MM.1S (cell line): ENCODE results near the gene LIPA.
"Not testable (repeated sequence)": the region's sequence is repeated elsewhere in the genome, so short reads cannot be mapped to it uniquely, and the experiment has no call there.

ENCODE experiments used
- DNase-seq: peaks from one replicate; pipeline ENCODE4 v3.0.0-alpha.2; 2015
- H2AFZ ChIP-seq: fragments of 300-600 bp; sonication (generic); 2 replicates; pipeline ENCODE4 v1.6.0; 2016; ENCODE audit warnings: antibody characterized with exemption, low read length
- H3F3A ChIP-seq: fragments of 300-600 bp; sonication (generic); 2 replicates; pipeline ENCODE4 v1.6.1; 2016; ENCODE audit warnings: mild to moderate bottlenecking, antibody characterized with exemption, low read length, moderate library complexity, mixed read lengths; ENCODE audit not compliant: insufficient read depth
- H3K27ac ChIP-seq: fragments of 300-600 bp; sonication (generic); 2 replicates; pipeline ENCODE4 v1.5.1; 2016; ENCODE audit warnings: mild to moderate bottlenecking, low read length
- H3K27me3 ChIP-seq: fragments of 300-600 bp; sonication (generic); replicated peaks from 2 replicates; pipeline ENCODE4 v1.6.0; 2016; ENCODE audit warnings: low read length; ENCODE audit not compliant: insufficient read depth
- H3K36me3 ChIP-seq: fragments of 300-600 bp; sonication (generic); replicated peaks from 2 replicates; pipeline ENCODE4 v1.6.1; 2016; ENCODE audit warnings: mild to moderate bottlenecking, low read length, mixed read lengths; ENCODE audit not compliant: insufficient read depth
- H3K4me1 ChIP-seq: fragments of 300-600 bp; sonication (generic); 2 replicates; pipeline ENCODE4 v1.6.1; 2016; ENCODE audit warnings: low read length, mixed read lengths
- H3K4me2 ChIP-seq: fragments of 300-600 bp; sonication (generic); 2 replicates; pipeline ENCODE4 v1.6.0; 2016; ENCODE audit warnings: low read depth, low read length
- H3K4me3 ChIP-seq: fragments of 300-600 bp; sonication (generic); 2 replicates; pipeline ENCODE4 v1.5.1; 2016; ENCODE audit warnings: low read length, mixed read lengths
- H3K79me2 ChIP-seq: fragments of 300-600 bp; sonication (generic); 2 replicates; pipeline ENCODE4 v1.6.1; 2016; ENCODE audit warnings: mixed run types, low read length, mixed read lengths
- H3K9ac ChIP-seq: fragments of 300-600 bp; sonication (generic); 2 replicates; pipeline ENCODE4 v1.6.1; 2016; ENCODE audit warnings: low read length, mixed read lengths
- H3K9me2 ChIP-seq: fragments of 300-600 bp; sonication (generic); replicated peaks from 2 replicates; pipeline ENCODE4 v1.6.1; 2016; ENCODE audit warnings: mild to moderate bottlenecking, low read length, mixed read lengths; ENCODE audit not compliant: insufficient read depth
- H3K9me3 ChIP-seq: fragments of 300-600 bp; sonication (generic); replicated peaks from 2 replicates; pipeline ENCODE4 v1.6.1; 2016; ENCODE audit warnings: mild to moderate bottlenecking, low read length, mixed read lengths; ENCODE audit not compliant: insufficient read depth
- H4K20me1 ChIP-seq: fragments of 300-600 bp; sonication (generic); 2 replicates; pipeline ENCODE4 v1.6.1; 2016; ENCODE audit warnings: mild to moderate bottlenecking, low read length, moderate library complexity, mixed read lengths; ENCODE audit not compliant: insufficient read depth
- EZH2 ChIP-seq: fragments of 300-600 bp; sonication (generic); optimal IDR thresholded peaks from 2 replicates; pipeline ENCODE3; 2017; ENCODE audit warnings: low read depth, mild to moderate bottlenecking, antibody characterized with exemption, low read length, mixed read lengths
- EZH2phosphoT487 ChIP-seq: fragments of 300-600 bp; sonication (generic); IDR thresholded peaks from 2 replicates; pipeline ENCODE4 v1.6.1; 2018; ENCODE audit warnings: antibody characterized with exemption, low read length
- TF ChIP-seq, protein P1 (sequence below): fragments of 300-600 bp; sonication (generic); IDR thresholded peaks from 2 replicates; pipeline ENCODE4 v1.5.1; 2016; ENCODE audit warnings: antibody characterized with exemption, low read length, mixed read lengths

The LIPA gene

DNA sequence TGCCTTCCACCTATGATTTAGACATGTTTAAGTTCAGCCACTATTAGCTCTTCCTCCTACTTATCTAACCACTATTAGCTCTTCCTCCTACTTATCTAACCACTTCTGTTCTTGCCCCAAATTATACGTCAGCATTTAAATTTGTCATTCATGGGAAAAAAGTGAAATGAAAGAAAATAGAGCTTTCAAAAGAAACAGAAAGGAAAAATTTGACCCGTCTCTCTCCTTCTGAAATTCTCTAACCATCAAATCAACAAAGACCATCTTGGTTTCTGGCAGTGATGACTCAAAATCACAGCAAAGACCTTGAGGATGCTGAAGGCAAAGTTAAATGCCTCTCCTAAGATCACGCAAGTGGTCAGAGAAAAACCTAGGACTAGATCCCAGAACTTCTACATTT lies 2.6 kb downstream of the LIPA start:
- H3K36me3 ChIP-seq: no peaks in the 10 kb centered on the region
- TF ChIP-seq, protein P1, sequence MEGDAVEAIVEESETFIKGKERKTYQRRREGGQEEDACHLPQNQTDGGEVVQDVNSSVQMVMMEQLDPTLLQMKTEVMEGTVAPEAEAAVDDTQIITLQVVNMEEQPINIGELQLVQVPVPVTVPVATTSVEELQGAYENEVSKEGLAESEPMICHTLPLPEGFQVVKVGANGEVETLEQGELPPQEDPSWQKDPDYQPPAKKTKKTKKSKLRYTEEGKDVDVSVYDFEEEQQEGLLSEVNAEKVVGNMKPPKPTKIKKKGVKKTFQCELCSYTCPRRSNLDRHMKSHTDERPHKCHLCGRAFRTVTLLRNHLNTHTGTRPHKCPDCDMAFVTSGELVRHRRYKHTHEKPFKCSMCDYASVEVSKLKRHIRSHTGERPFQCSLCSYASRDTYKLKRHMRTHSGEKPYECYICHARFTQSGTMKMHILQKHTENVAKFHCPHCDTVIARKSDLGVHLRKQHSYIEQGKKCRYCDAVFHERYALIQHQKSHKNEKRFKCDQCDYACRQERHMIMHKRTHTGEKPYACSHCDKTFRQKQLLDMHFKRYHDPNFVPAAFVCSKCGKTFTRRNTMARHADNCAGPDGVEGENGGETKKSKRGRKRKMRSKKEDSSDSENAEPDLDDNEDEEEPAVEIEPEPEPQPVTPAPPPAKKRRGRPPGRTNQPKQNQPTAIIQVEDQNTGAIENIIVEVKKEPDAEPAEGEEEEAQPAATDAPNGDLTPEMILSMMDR: no peak
- TF ChIP-seq EZH2phosphoT487: no peak
- TF ChIP-seq EZH2: no peak
- H3K27ac ChIP-seq: no peak overlapping the region
- no peak overlapping the region for H3K9ac ChIP-seq
- H3K4me3 ChIP-seq: no peak overlapping the region
- H3K27me3 ChIP-seq: no peaks in the 10 kb centered on the region
- H3K4me1 ChIP-seq: 0 out of 2 replicates have a peak, but pooled peaks cover 4% of the 10 kb centered on the region
- no peaks in the 10 kb centered on the region for H3K9me3 ChIP-seq
- H3K9me2 ChIP-seq: no peaks in the 10 kb centered on the region
- no peak overlapping the region for H3K4me2 ChIP-seq
- H4K20me1 ChIP-seq: no peaks in the 10 kb centered on the region
- DNase-seq: no peak
- H3F3A ChIP-seq: no peaks in the 10 kb centered on the region
- H3K79me2 ChIP-seq: no peaks in the 10 kb centered on the region
- no peak overlapping the region for H2AFZ ChIP-seq

DNA sequence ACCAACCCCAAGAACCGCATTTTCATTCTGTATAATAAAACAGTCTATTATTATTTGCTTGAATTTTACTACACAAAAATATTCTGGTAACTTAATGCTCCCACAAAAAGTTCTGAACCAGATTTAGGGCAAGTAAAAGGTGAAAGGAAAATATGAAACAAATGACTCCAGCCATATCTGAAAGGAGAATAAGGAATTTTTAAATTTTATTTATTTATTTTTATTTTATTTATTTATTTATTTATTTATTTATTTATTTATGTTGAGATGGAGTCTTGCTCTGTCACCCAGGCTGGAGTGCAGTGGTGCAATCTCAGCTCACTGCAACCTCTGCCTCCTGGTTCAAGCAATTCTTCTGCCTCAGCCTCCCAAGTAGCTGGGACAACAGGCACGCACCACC lies 4.0 kb downstream of the LIPA start:
- not testable (repeated sequence) for H3K9ac ChIP-seq, H3K36me3 ChIP-seq, H2AFZ ChIP-seq, H3K9me2 ChIP-seq, DNase-seq, H3K4me3 ChIP-seq, H3K27me3 ChIP-seq, H3F3A ChIP-seq, H3K4me1 ChIP-seq, H3K9me3 ChIP-seq, H3K79me2 ChIP-seq, H4K20me1 ChIP-seq, H3K4me2 ChIP-seq, H3K27ac ChIP-seq

DNA sequence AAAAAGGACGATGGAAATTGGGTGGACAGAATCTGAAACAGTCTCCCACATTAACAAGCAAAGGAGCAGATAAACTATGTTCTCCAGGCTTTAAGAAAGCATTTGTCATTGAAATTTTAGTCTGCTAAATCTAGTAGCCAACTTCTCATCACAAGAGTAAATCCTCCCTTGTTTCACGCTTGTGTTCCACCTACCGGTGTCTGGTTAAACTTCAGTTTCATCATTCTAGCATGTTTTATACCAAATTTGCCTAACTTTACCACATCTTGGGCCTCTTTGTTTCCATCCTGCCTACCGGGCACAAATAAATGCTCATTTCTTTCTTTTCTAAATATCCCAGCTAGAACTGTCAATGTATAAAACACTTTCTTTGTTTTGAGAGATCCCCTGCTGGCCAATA lies 5.8 kb downstream of the LIPA start:
- Histone ChIP-seq H3K27ac (no peak overlapping the region), H3F3A (no peaks in the 10 kb centered on the region), H3K4me1 (no peaks in the 10 kb centered on the region), H3K9me2 (no peaks in the 10 kb centered on the region), H3K79me2 (no peaks in the 10 kb centered on the region), H3K9me3 (no peaks in the 10 kb centered on the region), H3K4me2 (no peak overlapping the region), H3K9ac (no peak overlapping the region), H3K27me3 (no peaks in the 10 kb centered on the region), H2AFZ (no peak overlapping the region), H3K4me3 (no peak overlapping the region), H3K36me3 (no peaks in the 10 kb centered on the region), H4K20me1 (no peaks in the 10 kb centered on the region)
- TF ChIP-seq EZH2phosphoT487 (no peak), EZH2 (no peak)
- TF ChIP-seq, protein P1: no peak
- no peak for DNase-seq

DNA sequence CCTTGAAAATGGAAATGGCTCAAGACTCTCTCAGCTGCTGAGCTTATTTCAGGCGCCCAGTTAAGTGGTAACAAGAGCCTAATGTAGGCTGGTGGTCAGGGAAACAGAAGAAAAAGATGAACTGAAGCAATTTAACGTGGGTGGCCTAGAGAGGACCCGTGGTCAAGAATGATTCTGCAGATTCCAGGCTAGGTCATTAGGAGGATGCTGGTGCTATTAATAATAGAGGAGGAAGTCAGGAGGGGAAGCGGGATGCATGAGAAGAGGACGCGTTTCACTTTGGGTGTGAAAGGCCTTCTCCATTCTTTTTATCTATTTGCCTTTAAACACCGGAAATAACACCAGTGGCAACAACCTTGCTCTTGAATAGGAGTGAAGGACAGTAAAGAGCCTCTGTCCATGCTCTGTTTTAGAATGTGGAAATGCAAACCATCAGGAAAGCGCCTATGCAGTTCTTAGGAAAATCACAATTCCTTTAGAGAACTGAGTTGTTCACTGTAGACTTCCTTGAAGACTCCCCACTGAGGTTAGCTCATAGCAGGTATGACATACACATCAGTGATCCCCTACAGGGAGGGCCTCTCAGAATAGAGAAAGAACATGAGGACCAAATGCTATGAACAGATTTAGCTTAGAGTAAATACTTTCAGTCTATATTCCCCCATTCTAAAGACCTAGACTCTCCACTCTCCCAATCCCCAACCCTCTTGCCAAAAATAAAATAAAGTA lies 8.6 kb downstream of the LIPA start:
- H2AFZ ChIP-seq: no peak overlapping the region
- no peak for DNase-seq
- H3K79me2 ChIP-seq: no peaks in the 10 kb centered on the region
- H3K9me3 ChIP-seq: no peaks in the 10 kb centered on the region
- TF ChIP-seq EZH2 (no peak), EZH2phosphoT487 (no peak)
- TF ChIP-seq, protein P1: no peak
- no peaks in the 10 kb centered on the region for H3F3A ChIP-seq
- H3K27me3 ChIP-seq: no peaks in the 10 kb centered on the region
- no peak overlapping the region for H3K27ac ChIP-seq
- H3K36me3 ChIP-seq: no peaks in the 10 kb centered on the region
- no peak overlapping the region for H3K4me2 ChIP-seq
- no peaks in the 10 kb centered on the region for H3K9me2 ChIP-seq
- H4K20me1 ChIP-seq: no peaks in the 10 kb centered on the region
- no peaks in the 10 kb centered on the region for H3K4me1 ChIP-seq
- H3K4me3 ChIP-seq: no peak overlapping the region
- no peak overlapping the region for H3K9ac ChIP-seq
